ENCODE results near the gene RTF1.

The RTF1 gene

GRCh38 chr15:41473418-41473817, 56.5 kb downstream of the RTF1 start:
- TF ChIP-seq CTCF (conservative IDR thresholded peaks at IDR 0.05): no peak
- no peak overlapping the region for H3K27ac ChIP-seq

DNA sequence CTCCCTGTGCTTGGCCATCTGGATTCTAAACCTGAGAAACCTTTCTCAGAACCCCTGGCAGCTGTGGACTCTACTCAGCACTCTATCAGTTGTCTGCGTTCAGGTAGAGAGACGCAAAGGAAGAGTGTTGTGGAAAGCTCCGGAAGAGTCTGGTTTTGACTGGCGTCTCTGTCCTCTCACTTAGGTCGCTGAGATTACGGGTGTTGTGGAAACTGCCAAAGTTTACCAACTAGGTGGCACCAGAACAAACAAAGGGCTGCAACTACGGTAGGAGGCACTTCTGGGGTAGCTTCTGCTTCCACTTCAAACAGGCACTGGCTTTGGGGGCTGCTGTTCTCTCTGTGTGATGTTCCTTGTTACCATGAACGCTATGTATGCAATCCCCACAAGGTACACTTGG, 57.5 kb downstream of the RTF1 start:
- no peak for TF ChIP-seq CTCF (conservative IDR thresholded peaks at IDR 0.05)
- peak overlapping the region; percentile 29; the same call in 1 of the 2 replicates for H3K27ac ChIP-seq

DNA sequence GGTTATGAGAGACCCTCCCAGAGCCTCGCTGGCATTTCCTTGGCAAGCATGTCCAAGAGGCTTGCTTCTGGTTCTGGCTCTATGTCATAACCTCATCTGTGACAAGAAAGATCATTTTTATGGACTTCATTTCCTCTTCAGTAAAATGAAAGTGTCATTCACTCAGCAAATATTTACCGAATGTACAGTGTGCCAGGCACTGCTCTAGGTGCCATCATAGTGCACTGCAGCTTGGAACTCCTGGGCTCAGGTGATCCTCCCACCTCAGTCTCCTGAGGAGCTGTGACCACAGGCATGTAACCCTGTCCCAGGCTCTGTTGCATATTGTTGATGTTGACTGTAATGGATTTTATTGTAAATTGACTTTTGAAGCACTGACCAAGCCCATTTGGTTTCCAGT, 58.0 kb downstream of the RTF1 start:
- TF ChIP-seq CTCF (conservative IDR thresholded peaks at IDR 0.05): no peak
- peak overlapping the region; percentile 29; the same call in 1 of the 2 replicates for H3K27ac ChIP-seq

DNA sequence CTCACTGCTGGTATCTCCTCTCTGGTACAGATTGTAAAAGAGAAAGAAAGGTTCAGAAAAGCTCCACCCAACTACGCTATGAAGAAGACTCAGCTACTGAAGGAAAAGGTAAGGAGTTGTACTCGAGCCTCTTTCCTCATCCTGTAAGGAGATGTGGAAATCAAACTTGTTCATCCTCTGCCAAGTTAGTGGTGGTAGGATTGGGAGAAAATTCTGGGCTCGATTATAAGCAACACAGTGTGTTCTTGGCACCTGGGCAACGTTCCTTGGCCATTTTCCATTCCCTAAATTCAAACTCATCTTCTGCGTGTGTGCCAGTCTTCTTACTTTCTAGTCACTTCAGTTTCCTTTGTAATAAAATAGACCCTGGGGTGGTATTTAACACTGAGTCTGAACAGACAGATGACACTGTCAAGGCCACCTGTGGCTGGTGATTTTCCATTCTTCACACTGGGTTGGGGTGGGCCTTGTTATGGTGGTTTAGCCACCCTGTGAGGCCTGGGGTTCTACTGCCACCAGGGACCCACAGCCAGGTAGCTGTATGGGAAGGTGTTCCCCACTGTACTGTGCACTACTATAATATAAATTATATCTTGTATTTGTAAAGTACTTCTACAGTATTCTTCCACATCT, 59.6 kb downstream of the RTF1 start:
- TF ChIP-seq CTCF (conservative IDR thresholded peaks at IDR 0.05): no peak
- no peak overlapping the region for H3K27ac ChIP-seq

DNA sequence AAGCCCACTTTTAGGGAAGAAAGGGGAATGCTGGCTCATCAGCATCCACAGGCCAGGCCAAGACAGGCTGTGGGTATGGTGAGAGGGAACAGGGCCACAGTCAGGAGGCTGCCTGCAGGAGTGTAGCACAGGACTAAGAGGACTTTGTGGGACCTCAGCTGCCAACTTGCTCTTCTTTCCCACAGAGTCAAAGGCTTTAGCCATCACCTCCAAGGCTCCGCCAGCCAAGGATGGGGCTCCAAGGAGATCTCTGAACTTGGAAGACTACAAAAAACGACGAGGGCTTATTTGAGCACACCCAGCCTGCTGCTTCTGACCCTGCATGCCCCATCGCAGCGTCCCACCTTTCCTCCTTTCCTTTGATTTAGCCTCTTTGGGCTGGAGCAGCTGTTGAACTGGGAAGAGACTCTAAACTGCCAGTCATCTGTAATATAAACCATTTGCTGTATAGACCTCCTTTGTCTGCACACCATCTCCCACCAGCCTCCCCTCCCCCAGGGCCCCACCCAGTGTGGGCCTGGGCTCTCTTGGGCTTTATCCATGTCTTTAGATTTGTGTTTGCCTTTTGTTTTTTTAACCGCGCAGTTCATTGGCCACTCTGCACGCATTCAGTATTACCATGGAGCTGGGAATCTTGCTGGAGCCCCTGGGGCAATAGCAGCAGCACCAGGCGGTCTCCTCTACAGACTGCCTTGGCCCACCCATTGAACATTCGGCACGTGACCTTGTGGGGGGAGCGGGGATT, 63.7 kb downstream of the RTF1 start:
- H3K27ac ChIP-seq: no peak overlapping the region
- no peak for TF ChIP-seq CTCF (conservative IDR thresholded peaks at IDR 0.05)

DNA sequence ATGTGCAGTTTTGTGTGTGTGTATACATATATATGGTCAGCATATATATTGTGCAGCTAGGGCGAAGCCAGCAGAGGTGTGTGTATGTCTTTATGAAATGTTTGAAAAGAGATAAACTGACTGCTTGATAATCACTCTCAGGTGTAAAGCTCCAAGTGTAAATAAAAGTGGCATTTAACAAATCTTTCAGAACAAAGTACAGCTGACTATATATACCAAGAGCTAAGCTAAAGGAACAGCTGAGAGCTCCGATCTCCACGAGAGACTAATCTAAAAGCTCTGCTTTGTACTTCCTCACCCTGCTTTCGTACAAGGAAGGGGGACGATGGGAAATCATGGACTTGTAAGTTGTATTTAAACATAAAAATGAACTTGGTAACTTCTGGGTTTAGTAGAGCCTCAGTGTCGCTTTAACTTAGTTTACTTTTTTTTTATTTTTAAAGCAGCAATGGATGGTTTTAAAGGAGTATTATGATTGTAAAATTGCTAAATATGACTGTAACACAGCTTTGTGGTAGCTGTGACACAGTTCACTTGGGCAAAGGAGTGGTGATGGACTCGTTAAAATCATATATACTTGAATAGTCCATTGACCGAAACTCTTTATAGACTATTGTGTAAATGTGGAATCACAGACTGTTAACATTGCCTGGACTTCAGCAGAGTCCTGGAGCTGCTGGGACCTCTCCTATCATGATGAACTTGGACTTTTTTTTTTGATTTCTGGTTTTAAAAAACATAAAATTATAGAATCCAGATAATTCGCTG, 65.4 kb downstream of the RTF1 start:
- no peak for TF ChIP-seq CTCF (conservative IDR thresholded peaks at IDR 0.05)
- no peak overlapping the region for H3K27ac ChIP-seq

DNA sequence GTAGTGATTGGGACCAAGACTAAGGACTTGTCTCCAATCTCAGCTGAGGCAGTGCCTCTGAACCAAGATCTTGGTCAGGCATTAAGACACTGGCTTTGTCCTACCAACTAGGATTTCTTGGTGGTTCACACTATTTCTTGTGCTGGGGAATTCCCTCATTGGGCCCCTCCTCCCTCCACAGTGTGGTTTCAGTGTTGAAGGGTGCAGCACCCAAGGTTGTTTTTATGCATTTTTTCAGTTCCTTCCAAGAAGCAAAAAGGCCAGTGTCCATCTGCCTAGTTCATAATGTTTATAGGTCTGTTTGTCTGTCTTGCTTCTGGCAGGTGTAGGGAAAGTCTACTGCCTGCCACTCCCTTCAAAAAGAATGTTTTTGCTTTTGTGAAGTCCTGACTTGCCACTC, 66.2 kb downstream of the RTF1 start:
- no peak for TF ChIP-seq CTCF (conservative IDR thresholded peaks at IDR 0.05)
- no peak overlapping the region for H3K27ac ChIP-seq

Measured in VCaP (cell line).